Activated naive CD8-positive, alpha-beta T cell treated with anti-CD3 and anti-CD28 coated beads, Interleukin-2, amount 50 U/mL, for 24 hours (primary cell): Measurements from ENCODE around the gene SEMA4D.
A peak's percentile ranks its signal among the peaks of the same experiment; 100 is the strongest.
"Not testable (repeated sequence)": the region's sequence is repeated elsewhere in the genome, so short reads cannot be mapped to it uniquely, and the experiment has no call there.

ENCODE experiments used
- ATAC-seq: fragments of 150-1000 bp; cut with Tn5 transposase; one replicate; pipeline ENCODE4 v1.10.0; 2021
- DNase-seq: peaks from one replicate; pipeline ENCODE4 v3.0.0; 2021
- H3K27ac Mint-ChIP-seq: one replicate; pipeline ENCODE4 v1.8.0; 2021; ENCODE audit warnings: mild to moderate bottlenecking, mixed read lengths
- H3K27me3 Mint-ChIP-seq: one replicate; pipeline ENCODE4 v1.8.0; 2021; ENCODE audit warnings: mixed read lengths
- H3K36me3 Mint-ChIP-seq: one replicate; pipeline ENCODE4 v1.8.0; 2021; ENCODE audit warnings: low read depth, mixed read lengths
- H3K4me1 Mint-ChIP-seq: one replicate; pipeline ENCODE4 v1.8.0; 2021; ENCODE audit warnings: mixed read lengths
- H3K4me3 Mint-ChIP-seq: one replicate; pipeline ENCODE4 v1.8.0; 2021; ENCODE audit warnings: mild to moderate bottlenecking, moderate library complexity, mixed read lengths
- H3K9me3 Mint-ChIP-seq: one replicate; pipeline ENCODE4 v1.8.0; 2021; ENCODE audit warnings: mixed read lengths

The SEMA4D gene

GRCh38 chr9:89372230-89372816, 125.6 kb downstream of the SEMA4D start:
- Mint-ChIP-seq H3K4me3 (no peak overlapping the region), H3K27ac (peak overlapping the region; percentile 81), H3K36me3 (peaks cover 11% of the 10 kb centered on the region), H3K9me3 (no peaks in the 10 kb centered on the region), H3K4me1 (peaks cover 36% of the 10 kb centered on the region), H3K27me3 (no peaks in the 10 kb centered on the region)
- peak; percentile 45 for ATAC-seq
- DNase-seq: no peak

DNA sequence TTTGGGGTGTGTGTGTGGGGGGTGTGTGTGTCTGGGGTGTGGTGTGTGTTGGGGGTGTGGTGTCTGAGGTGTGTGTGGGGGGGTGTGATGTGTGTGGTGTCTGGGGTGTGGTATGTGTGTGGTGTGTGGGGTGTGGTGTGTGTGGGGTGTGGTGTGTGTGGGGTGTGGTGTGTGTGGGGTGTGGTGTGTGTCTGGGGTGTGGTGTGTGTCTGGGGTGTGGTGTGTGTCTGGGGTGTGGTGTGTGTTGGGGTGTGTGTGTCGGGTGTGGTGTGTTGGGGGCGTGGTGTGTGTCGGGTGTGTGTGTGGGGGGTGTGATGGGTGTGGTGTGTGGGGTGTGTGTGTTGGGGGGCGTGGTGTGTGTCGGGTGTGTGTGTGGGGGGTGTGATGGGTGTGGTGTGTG, 126.1 kb downstream of the SEMA4D start:
- not testable (repeated sequence) for DNase-seq, H3K4me3 Mint-ChIP-seq

GRCh38 chr9:89370593-89370992, 127.3 kb downstream of the SEMA4D start:
- no peak overlapping the region for H3K4me3 Mint-ChIP-seq
- no peaks in the 10 kb centered on the region for H3K27me3 Mint-ChIP-seq
- H3K4me1 Mint-ChIP-seq: peaks cover 32% of the 10 kb centered on the region
- peaks cover 2% of the 10 kb centered on the region for H3K36me3 Mint-ChIP-seq
- H3K27ac Mint-ChIP-seq: no peak overlapping the region
- H3K9me3 Mint-ChIP-seq: no peaks in the 10 kb centered on the region
- no peak for DNase-seq
- no peak for ATAC-seq

More for the DNA sequence above, 126.1 kb downstream of the SEMA4D start:
- H3K27ac Mint-ChIP-seq, H3K27me3 Mint-ChIP-seq, ATAC-seq, H3K36me3 Mint-ChIP-seq, H3K9me3 Mint-ChIP-seq: not testable (repeated sequence)
- H3K4me1 Mint-ChIP-seq: peaks cover 36% of the 10 kb centered on the region

DNA sequence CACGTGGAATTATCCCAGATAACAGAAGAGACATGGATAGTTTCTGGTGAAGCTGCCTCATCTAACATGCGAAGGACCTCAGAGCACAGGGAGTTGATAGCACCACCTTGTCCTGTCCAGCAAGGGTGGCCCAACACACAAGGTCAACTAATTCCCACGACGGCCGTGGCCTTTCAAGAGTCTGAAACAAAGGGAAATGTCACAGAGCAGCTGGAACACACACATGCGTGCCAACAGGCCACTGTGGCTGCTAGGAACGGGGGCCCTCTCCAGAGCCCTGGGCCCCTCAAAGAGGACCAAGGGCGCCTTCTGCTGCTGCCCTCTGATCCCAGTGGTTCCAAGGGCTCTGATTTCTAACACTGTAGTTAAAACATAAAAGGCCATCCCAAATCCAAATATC, 128.9 kb downstream of the SEMA4D start:
- Mint-ChIP-seq H3K27ac (no peak overlapping the region), H3K36me3 (peaks cover 4% of the 10 kb centered on the region), H3K4me3 (no peak overlapping the region), H3K4me1 (peaks cover 20% of the 10 kb centered on the region), H3K27me3 (no peaks in the 10 kb centered on the region), H3K9me3 (no peaks in the 10 kb centered on the region)
- ATAC-seq (no peak), DNase-seq (no peak)

GRCh38 chr9:89368550-89368949, 129.4 kb downstream of the SEMA4D start:
- no peaks in the 10 kb centered on the region for H3K27me3 Mint-ChIP-seq
- ATAC-seq: no peak
- DNase-seq: no peak
- H3K9me3 Mint-ChIP-seq: no peaks in the 10 kb centered on the region
- peak overlapping the region; percentile 31 for H3K27ac Mint-ChIP-seq
- H3K4me3 Mint-ChIP-seq: no peak overlapping the region
- peaks cover 4% of the 10 kb centered on the region for H3K36me3 Mint-ChIP-seq
- H3K4me1 Mint-ChIP-seq: peaks cover 20% of the 10 kb centered on the region

- peak overlapping the region; percentile 31 for H3K27ac Mint-ChIP-seq
- no peak for ATAC-seq
- no peaks in the 10 kb centered on the region for H3K9me3 Mint-ChIP-seq
- no peak for DNase-seq
- peaks cover 2% of the 10 kb centered on the region for H3K36me3 Mint-ChIP-seq
- H3K4me3 Mint-ChIP-seq: no peak overlapping the region
- H3K4me1 Mint-ChIP-seq: peaks cover 14% of the 10 kb centered on the region
- no peaks in the 10 kb centered on the region for H3K27me3 Mint-ChIP-seq
These were observed 130.0 kb downstream of the SEMA4D start for GRCh38 chr9:89367726-89368437.

DNA sequence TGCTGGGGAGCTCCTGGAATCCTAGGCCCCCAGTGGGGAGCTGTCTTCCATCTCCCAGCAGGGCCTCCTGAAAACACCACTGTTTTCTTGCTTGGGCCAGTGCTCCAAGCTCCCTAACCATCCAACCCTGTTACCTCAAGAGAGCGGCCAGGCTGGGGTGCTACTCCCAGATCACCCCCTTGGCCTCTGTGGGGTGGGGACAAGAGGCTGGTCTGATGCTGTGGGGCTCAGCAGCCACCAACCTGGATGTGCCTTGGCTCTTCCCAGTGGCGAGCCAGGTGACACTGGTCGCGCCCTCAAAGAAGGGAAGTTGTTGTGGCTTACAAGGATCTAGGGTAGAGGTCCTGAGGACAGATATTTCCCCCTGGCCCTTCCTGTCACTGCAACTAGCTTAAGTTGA, 130.6 kb downstream of the SEMA4D start:
- no peak for ATAC-seq
- Mint-ChIP-seq H3K4me1 (peaks cover 11% of the 10 kb centered on the region), H3K27me3 (no peaks in the 10 kb centered on the region), H3K27ac (no peak overlapping the region), H3K9me3 (no peaks in the 10 kb centered on the region), H3K4me3 (no peak overlapping the region), H3K36me3 (peaks cover 2% of the 10 kb centered on the region)
- no peak for DNase-seq

- ATAC-seq (peak; percentile 73), DNase-seq (no peak)
- Mint-ChIP-seq H3K36me3 (peaks cover 2% of the 10 kb centered on the region), H3K9me3 (no peaks in the 10 kb centered on the region), H3K27me3 (no peaks in the 10 kb centered on the region), H3K27ac (peak overlapping the region; percentile 64), H3K4me3 (no peak overlapping the region), H3K4me1 (peaks cover 11% of the 10 kb centered on the region)
These were observed 131.2 kb downstream of the SEMA4D start for GRCh38 chr9:89366711-89367110.

- no peak overlapping the region for H3K4me3 Mint-ChIP-seq
- H3K27ac Mint-ChIP-seq: no peak overlapping the region
- H3K9me3 Mint-ChIP-seq: no peaks in the 10 kb centered on the region
- DNase-seq (no peak), ATAC-seq (no peak)
- peaks cover 11% of the 10 kb centered on the region for H3K4me1 Mint-ChIP-seq
- H3K27me3 Mint-ChIP-seq: no peaks in the 10 kb centered on the region
- H3K36me3 Mint-ChIP-seq: peaks cover 14% of the 10 kb centered on the region
These were observed 132.4 kb downstream of the SEMA4D start for GRCh38 chr9:89365532-89365912.

DNA sequence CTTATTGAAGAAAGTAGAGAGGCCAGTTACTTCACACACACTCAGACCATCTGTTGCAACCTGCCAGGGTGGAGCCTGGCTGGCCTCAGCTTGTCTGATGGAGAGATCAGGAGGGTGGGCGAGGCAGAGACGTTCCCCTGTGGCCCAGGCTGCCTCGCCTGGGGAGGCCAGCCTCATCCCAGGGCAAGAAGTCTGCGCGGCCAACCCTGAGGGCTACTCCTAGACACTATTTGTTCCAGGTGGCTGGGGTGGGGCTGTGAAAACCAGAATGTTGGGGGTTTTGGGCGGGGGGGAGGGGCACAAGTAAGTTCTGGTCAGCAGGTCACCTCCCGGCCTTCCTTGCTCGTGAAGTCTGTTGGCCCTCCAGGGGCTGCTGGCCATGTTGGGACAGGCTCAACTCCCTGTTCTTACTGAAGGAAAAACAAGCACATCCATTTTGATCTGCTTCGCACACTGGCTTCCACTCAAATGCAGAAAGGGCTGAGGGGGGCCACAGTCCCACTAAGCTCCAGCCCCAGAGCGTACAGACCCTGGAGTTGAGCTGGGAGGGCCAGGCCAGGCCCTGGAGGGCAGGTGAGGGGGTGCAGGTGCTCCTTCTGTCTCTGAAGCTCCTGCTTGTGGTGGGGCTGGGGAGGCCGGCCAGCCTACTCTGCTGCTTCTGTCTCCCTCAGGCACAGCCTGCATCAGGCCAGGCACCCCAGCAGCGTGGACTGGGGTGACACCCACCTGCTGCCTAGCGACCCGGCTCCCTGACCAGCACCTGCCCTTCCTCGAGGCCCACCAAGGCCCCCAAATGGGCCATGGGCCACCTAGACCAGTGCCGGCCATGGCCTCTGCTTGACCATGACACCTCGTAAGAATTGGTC, 133.0 kb downstream of the SEMA4D start:
- no peak for DNase-seq
- H3K27ac Mint-ChIP-seq: no peak overlapping the region
- peaks cover 13% of the 10 kb centered on the region for H3K4me1 Mint-ChIP-seq
- H3K4me3 Mint-ChIP-seq: no peak overlapping the region
- H3K27me3 Mint-ChIP-seq: no peaks in the 10 kb centered on the region
- no peak for ATAC-seq
- H3K9me3 Mint-ChIP-seq: no peaks in the 10 kb centered on the region
- peaks cover 20% of the 10 kb centered on the region for H3K36me3 Mint-ChIP-seq

DNA sequence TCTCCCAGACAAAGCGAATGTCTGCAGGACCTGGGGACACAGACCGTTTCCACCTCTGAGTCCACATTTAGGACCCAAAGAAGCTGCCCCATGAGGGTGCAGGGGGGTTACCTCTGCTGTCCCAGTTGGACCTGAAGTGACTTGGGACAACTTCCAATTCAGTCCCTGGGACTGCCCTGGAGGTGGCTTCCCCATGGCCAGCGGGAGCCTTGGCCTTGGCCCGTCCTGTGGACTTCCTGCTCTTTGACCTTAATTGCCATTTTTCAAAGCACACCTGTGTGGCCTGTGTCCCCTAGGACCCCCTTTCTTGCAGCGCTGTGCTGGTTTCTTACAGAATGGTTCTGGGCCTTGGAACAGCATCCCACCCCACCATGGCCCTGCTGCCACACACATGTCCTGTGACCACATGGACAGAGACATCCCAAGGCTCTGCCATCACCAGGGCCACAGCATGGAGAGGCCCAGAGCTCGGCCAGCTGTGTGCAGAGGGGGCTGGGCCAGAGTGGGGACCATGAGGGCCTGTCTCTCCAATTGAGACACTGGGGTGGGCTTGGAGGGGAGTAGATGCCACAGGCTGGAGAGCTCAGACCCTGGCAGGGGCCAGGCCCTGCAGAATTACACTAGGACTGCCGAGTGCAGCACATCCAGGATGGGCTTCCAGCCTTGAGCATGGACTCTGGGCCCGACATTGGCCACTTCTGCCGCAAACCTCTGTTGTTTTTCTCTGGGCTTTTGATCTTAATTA, 133.8 kb downstream of the SEMA4D start:
- peaks cover 25% of the 10 kb centered on the region for H3K36me3 Mint-ChIP-seq
- no peaks in the 10 kb centered on the region for H3K9me3 Mint-ChIP-seq
- DNase-seq (no peak), ATAC-seq (no peak)
- H3K27ac Mint-ChIP-seq: no peak overlapping the region
- H3K27me3 Mint-ChIP-seq: no peaks in the 10 kb centered on the region
- no peak overlapping the region for H3K4me3 Mint-ChIP-seq
- peaks cover 14% of the 10 kb centered on the region for H3K4me1 Mint-ChIP-seq

- Mint-ChIP-seq H3K9me3 (no peaks in the 10 kb centered on the region), H3K27me3 (no peaks in the 10 kb centered on the region), H3K4me3 (no peak overlapping the region), H3K27ac (no peak overlapping the region), H3K4me1 (peaks cover 14% of the 10 kb centered on the region), H3K36me3 (peaks cover 32% of the 10 kb centered on the region)
- ATAC-seq (no peak), DNase-seq (no peak)
These were observed 134.6 kb downstream of the SEMA4D start for GRCh38 chr9:89363311-89363670.

DNA sequence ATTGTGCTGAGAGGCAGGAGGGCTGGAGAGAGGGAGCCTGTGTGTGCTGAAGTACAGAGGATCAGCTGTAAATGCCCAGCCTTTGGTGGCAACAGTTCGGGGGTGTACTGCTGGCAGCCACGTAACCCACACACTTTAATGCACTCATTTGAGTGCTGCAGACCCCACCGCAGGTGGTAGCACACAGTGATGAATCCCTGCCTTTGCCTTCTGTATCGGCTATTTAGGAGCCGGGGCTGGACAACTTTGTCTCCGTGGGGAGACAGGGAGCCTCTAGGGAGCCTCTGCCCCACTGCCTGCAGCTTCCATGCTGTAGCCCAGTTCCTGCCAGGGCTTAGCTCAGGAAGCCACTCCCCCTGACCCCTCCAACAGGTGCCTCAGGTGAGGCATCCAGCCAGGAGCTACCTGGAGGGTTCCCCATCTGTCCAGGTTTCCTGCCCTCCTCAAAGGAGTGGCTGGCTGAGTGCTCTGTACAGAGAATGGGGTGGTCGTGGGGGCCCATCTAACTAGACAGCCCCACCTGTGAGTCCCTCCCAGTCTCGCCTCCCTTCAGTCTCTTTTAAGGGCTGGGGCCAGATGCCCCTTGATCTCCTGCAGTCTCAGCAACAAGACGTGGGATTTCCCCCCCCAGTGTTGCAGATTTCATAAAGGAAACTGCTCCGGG, 135.1 kb downstream of the SEMA4D start:
- ATAC-seq (no peak), DNase-seq (no peak)
- peaks cover 11% of the 10 kb centered on the region for H3K4me1 Mint-ChIP-seq
- H3K36me3 Mint-ChIP-seq: peaks cover 33% of the 10 kb centered on the region
- no peaks in the 10 kb centered on the region for H3K27me3 Mint-ChIP-seq
- H3K4me3 Mint-ChIP-seq: no peak overlapping the region
- H3K27ac Mint-ChIP-seq: no peak overlapping the region
- H3K9me3 Mint-ChIP-seq: no peaks in the 10 kb centered on the region
